ENCODE measurements around the gene RERE.

- TF ChIP-seq CTCF (IDR thresholded peaks at IDR 0.05) (no peak), POLR2A (IDR thresholded peaks at IDR 0.05) (no peak)
These were observed 165.5 kb downstream of the RERE start for GRCh38 chr1:8651962-8652361.

Measured in thyroid gland (tissue), 4 donors.